Measurements from ENCODE around the gene NHEJ1. TPM values are rescaled to one million over a fixed set of nuclear protein-coding genes. Genes with fewer than 3 reads are reported as not detected.

The NHEJ1 gene
- total RNA-seq, 2 donors from 2014 or later = 8.9 to 9.3 TPM

GRCh38 chr2:219027511-219028055 is 133.0 kb downstream of the NHEJ1 start:
- Histone ChIP-seq H3K27me3 (no peaks in the 10 kb centered on the region), H3K4me1 (no peaks in the 10 kb centered on the region), H3K36me3 (replicated peaks in 1 of 2; ENCODE audit: insufficient read depth in 1 of 2, low read depth in 2 of 2) (no peaks in the 10 kb centered on the region), H3K27ac (no peak overlapping the region), H3K4me3 (no peak overlapping the region), H3K9me3 (no peaks in the 10 kb centered on the region)
- WGBS, 2 donors = 76 to 82% methylated on average over 12 to 22 of the region's 22 CpGs
- no peak for DNase-seq
- TF ChIP-seq CTCF (IDR thresholded peaks at IDR 0.05) = no peak
- TF ChIP-seq POLR2A (IDR thresholded peaks at IDR 0.05) = no peak
- intact Hi-C loops (cut with DNase I) = no loop called here
- ATAC-seq = no peak

DNA sequence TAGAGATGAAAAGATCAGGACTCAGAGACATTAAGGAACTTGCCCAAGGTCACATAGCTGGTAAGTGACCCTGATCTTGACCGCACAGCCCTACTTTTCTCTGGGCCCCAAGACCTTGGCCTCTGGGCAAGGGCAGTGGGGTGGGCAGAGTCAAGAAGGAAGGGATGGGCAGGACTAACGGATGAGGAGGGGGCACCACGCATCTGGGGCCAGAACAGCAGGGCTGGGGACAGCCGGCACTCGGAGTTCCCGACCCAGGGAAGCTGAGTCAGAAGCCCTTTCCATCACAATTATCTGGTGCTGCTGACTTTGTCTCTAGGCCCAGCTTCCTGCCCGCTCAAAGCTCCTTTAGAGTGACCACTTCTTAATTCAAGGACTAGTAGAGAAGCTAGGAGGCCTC is 133.7 kb downstream of the NHEJ1 start:
- ATAC-seq (no peak), DNase-seq (no peak)
- no peak overlapping the region for H3K27ac ChIP-seq
- H3K4me1 ChIP-seq = no peaks in the 10 kb centered on the region
- no peak overlapping the region for H3K4me3 ChIP-seq
- H3K27me3 ChIP-seq = no peaks in the 10 kb centered on the region
- H3K36me3 ChIP-seq (replicated peaks in 1 of 2; ENCODE audit: insufficient read depth in 1 of 2, low read depth in 2 of 2) = no peaks in the 10 kb centered on the region
- H3K9me3 ChIP-seq = no peaks in the 10 kb centered on the region
- TF ChIP-seq POLR2A (IDR thresholded peaks at IDR 0.05) (no peak), CTCF (IDR thresholded peaks at IDR 0.05) (no peak)
- WGBS, 2 donors = 72 to 76% methylated on average over 7 of the region's 7 CpGs
- intact Hi-C loops (cut with DNase I) = no loop called here

- H3K4me1 ChIP-seq = no peaks in the 10 kb centered on the region
- H3K36me3 ChIP-seq (replicated peaks in 1 of 2; ENCODE audit: insufficient read depth in 1 of 2, low read depth in 2 of 2) = no peaks in the 10 kb centered on the region
- no peaks in the 10 kb centered on the region for H3K27me3 ChIP-seq
- intact Hi-C loops (cut with DNase I) = no loop called here
- TF ChIP-seq CTCF (IDR thresholded peaks at IDR 0.05) (no peak), POLR2A (IDR thresholded peaks at IDR 0.05) (no peak)
- WGBS, 2 donors = 76 to 80% methylated on average over 6 to 18 of the region's 18 CpGs
- no peak for ATAC-seq
- DNase-seq = no peak
- no peak overlapping the region for H3K27ac ChIP-seq
- H3K4me3 ChIP-seq = no peak overlapping the region
- H3K9me3 ChIP-seq = no peaks in the 10 kb centered on the region
These were observed 134.7 kb downstream of the NHEJ1 start for GRCh38 chr2:219025637-219026585.

MicroRNAs encoded within 50 kb of the gene (microRNA counts, 767-probe panel; counts per million panel counts)
- 0 to 736 counts per million in 2 donors for microRNA hsa-miR-3131

Small RNAs within 50 kb of the gene (microRNA-seq; reads per million reads assigned to microRNA genes)
- 0 reads per million in 2 donors for gene MIR3131 (ENCODE audit: borderline number of aligned reads in 2 of 2, borderline replicate concordance in 2 of 2)

Small RNAs within 50 kb of the gene (small RNA-seq; reads per million reads assigned to genes)
- gene MIR3131 = not detected
- gene RN7SL764P = not detected

Other genes starting within 250 kb of the NHEJ1 start
- gene CDK5R2, start 201.1 kb downstream of the NHEJ1 start, total RNA-seq = under 1 TPM in 1 of 2 donors, not detected in 1; 0.78 TPM
- gene FEV, start 175.6 kb downstream of the NHEJ1 start, total RNA-seq = not detected
- gene CRYBA2, start 167.4 kb downstream of the NHEJ1 start, total RNA-seq = 10 to 100 TPM; 23.1 to 26.4 TPM
- not detected for gene CFAP65, start 119.3 kb downstream of the NHEJ1 start, total RNA-seq
- gene IHH, start 99.9 kb downstream of the NHEJ1 start, total RNA-seq = 1 to 10 TPM in 1 of 2 donors, not detected in 1; 1.0 TPM
- 1 to 10 TPM; 3.1 to 8.2 TPM for gene SLC23A3, start 9.2 kb upstream of the NHEJ1 start, total RNA-seq
- 10 to 100 TPM; 25.7 to 27.4 TPM for gene CNPPD1, start 16.1 kb upstream of the NHEJ1 start, total RNA-seq
- gene RETREG2, start 17.5 kb upstream of the NHEJ1 start, total RNA-seq = 10 to 100 TPM; 41.9 to 43.6 TPM
- gene ZFAND2B, start 46.0 kb upstream of the NHEJ1 start, total RNA-seq = 10 to 100 TPM; 36.9 to 43.3 TPM
- gene ABCB6, start 58.1 kb upstream of the NHEJ1 start, total RNA-seq = 10 to 100 TPM; 10.5 to 11.7 TPM
- 10 to 100 TPM; 21.0 to 27.7 TPM for gene ATG9A, start 68.8 kb upstream of the NHEJ1 start, total RNA-seq
- 10 to 100 TPM; 67.5 to 95.3 TPM for gene ANKZF1, start 69.0 kb upstream of the NHEJ1 start, total RNA-seq
- 10 to 100 TPM in 1 of 2 donors, 1 to 10 TPM in 1; 3.1 to 11.2 TPM for gene GLB1L, start 84.6 kb upstream of the NHEJ1 start, total RNA-seq
- gene STK16, start 84.7 kb upstream of the NHEJ1 start, total RNA-seq = 10 to 100 TPM in 1 of 2 donors, 1 to 10 TPM in 1; 8.0 to 16.8 TPM
- not detected for gene TUBA4B, start 92.4 kb upstream of the NHEJ1 start, total RNA-seq
- gene TUBA4A, start 93.1 kb upstream of the NHEJ1 start, total RNA-seq = 10 to 100 TPM; 17.8 to 20.2 TPM
- 10 to 100 TPM; 60.3 to 68.0 TPM for gene DNAJB2, start 118.6 kb upstream of the NHEJ1 start, total RNA-seq
- 10 to 100 TPM; 18.7 to 19.8 TPM for gene PTPRN, start 148.6 kb upstream of the NHEJ1 start, total RNA-seq
- not detected for gene RESP18, start 171.9 kb upstream of the NHEJ1 start, total RNA-seq
- gene DNPEP, start 227.1 kb upstream of the NHEJ1 start, total RNA-seq = 10 to 100 TPM; 18.4 to 24.7 TPM

All from body of pancreas (tissue), 4 donors.